Activated naive CD4-positive, alpha-beta T cell treated with anti-CD3 and anti-CD28 coated beads, Interleukin-2, amount 50 U/mL, for 16 hours (primary cell): ENCODE data around the gene ITM2C.

Source experiments
- DNase-seq: peaks from one replicate; pipeline ENCODE4 v3.0.0-alpha.2; 2020

ITM2C gene, protein sequence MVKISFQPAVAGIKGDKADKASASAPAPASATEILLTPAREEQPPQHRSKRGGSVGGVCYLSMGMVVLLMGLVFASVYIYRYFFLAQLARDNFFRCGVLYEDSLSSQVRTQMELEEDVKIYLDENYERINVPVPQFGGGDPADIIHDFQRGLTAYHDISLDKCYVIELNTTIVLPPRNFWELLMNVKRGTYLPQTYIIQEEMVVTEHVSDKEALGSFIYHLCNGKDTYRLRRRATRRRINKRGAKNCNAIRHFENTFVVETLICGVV

DNA sequence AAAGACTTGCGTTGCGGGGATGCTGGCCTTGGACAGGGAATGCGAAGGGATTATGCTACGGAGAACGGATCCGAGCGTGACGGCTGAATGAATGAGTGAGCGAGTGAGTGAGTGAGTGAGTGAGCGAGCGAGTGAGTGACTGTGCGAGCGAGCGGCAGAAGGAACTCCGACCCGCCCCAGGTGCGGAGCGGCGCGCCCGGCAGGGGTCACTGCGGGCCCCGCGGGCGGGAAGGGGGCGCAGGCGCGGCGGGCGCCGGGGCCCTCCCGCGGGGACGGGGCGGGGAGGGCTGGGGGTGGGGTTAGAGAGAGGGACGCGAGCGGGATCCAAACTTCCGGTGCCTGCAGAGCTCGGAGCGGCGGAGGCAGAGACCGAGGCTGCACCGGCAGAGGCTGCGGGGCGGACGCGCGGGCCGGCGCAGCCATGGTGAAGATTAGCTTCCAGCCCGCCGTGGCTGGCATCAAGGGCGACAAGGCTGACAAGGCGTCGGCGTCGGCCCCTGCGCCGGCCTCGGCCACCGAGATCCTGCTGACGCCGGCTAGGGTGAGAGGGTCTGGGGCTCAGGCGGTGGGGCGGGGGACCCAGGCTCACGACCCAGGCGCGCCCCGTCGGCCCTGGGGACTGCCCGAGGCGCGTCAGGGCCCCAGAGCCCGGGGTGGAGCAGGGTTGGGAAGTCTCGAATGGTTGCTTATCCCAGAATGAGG is at the start of gene ITM2C:
ITM2C (plus strand) TSS at position 338 of the 702 bp plus-strand sequence; CDS start at position 422, 84 bp downstream.
- peak; percentile 78 for DNase-seq

DNA sequence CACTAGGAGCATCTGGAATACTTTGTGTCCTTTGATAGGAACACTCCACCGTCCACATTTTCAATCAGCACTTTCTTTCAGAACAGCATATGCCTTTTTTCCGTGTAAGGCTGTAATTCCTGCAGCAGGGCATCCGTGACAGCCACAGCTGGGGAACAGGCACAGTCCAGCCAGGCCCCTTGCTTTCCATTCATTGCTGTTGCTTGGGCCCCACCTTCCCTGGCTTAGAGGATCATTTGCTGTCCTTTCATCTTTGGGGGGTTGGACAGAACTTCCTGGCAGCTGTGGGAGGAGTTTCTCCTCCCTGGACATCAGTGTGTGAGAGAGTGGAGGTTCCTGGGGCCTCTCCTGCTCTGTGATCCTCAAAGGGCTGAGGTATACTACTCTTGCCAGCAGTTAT is 49.7 kb upstream of the ITM2C start:
- DNase-seq = no peak

DNA sequence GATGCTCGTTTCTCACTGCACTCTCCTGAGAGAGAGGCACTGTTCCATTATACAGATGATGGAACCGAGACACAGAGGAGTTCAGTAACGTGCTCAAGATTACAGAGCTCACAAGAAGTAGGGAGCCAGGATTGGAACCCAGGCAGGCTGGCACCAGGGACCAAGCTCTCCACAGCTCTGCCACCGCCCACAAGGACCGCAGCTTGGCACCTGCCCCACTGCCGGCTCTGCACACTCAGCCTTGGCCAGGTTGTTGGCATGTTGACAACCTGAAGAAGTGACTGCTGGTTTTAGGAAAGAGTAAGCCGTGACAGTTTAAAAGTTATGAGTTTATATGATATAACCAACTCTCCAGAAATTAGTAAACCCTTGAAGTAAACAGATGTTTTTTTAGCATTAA is 48.0 kb upstream of the ITM2C start:
- DNase-seq = no peak

DNA sequence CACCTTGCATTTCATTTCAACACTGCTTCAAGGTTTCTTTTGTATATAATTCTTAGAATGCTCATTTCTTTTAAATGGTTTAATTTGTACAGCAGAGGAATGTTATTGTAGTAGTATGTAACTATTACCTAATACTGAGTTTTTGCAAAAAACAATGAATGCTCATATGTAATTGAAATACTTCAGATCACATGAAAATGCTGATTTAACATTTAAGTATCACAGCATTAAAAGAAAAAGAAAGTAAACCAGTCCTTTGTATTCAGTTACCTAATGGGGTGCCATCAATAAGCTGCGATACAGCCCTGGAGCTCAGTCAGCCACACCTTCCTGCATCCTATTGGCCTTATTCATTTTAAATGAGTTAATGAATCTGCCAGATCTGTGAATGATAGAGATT is 45.3 kb upstream of the ITM2C start:
- DNase-seq = no peak

DNA sequence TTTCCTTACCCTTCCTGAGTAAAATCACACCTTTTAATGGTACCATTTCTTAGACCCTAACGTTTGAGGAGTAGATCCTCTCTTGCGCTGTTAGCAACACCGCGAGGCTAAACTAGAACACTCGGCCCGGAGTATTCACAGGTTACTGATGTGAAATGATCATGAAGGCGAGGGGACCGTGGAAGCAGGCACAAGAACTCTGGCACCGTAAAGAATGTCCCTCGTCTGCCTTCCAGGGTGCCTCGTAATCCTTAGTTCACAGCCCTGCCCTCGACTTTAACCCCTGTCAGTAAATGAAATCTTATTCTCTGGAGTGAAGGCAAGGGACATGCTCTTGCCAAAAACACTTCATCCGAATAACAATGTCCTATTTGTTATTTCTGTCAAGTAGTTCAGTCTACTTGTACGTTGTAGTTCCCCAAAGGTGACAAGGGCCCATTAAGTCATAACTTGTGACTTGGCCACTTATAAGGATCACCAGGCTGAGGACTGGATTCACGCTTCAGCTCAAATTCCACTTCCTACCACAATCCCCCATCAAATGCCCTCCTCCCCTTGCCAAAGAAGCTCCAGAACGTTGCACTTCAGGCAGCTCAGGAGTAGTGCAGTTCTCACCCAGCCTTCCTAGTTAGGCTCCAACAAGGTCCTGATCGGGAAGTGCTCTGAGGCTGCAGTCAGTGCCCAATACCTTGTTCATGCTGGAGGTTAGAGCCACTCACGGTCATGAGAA is 43.3 kb upstream of the ITM2C start:
- DNase-seq = no peak

DNA sequence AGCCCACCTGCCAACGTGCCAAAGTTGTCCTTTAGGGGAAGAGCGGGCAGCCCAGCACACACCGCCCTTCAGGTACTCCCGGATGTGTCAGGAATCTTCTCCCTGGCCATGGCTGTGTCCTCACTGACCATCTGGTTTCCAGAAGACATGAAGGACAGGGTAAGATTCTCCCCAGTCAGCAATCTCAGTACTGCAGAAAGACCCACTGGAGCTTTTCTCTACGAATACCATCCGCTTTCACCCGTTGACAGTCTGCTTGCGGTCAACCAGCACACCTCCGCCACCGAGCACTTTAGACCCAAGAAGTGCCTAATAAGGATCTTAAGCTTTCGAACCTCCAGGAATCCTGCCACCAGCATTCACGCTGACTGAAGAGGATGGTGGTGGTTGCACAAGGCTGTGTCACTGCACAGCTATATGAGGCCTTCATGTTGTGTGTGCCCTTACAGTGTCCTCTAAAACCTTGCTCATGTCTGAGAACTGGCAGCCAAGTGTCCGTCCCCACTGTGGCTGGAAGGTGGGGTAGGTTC is 42.7 kb upstream of the ITM2C start:
- no peak for DNase-seq

DNA sequence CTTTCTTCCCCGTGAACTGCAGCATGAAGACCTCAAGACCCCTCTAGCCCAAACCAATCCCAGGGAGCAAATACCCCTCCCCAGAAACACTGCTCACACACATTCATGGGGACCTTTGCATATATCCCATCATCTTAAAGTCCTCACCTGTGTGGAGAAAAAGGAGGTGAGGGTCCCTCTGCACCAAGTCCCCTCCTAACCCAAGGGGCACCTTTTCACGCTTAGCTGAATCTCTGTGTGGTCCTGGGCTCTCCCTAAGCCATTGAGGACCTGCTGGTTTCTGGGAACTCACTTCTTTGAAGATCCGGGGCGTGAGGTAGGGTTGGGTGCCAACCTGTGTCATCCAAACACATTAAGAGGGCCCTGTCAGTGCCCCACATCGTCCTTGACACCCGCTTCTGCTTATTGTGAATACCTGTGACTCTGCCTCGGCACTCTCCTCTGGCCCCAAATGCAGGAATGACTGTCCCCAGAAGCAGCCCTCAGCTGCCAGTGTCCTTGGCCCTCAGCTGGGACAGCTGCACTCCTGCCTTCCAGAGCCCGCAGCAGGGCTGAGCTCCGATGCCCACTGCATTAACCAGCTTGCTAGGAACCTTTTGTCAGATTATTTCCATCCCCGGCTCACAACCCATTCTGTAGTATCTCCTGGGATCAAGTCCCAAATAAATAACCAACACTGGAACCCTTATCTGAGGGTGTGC is 41.3 kb upstream of the ITM2C start:
- no peak for DNase-seq

DNA sequence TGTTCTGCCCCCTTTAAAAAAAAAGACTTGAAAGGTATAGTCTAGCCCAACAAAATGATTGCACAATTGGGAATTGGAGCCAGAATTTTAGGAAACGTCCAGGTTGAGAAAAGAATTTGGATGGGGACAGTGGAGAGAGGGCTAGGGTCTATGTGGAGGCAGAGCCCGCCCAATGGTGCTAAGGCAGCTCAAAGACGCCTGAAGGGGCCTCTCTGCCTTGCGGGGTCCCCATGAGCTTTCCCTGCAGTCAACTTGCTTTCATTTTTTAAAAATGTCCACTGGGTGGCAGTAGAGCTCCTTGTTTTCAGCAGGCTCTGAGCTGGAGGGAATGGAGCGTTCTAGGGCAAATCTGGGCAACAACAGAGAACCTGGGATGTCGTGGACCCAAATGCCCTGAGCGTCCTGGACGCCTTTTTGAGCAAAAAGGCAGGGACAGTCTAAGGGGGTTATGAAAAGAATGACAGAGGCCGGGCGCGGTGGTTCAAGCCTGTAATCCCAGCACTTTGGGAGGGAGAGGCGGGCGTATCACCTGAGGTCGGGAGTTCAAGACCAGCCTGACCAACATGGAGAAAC is 40.2 kb upstream of the ITM2C start:
- peak; percentile 38 for DNase-seq

DNA sequence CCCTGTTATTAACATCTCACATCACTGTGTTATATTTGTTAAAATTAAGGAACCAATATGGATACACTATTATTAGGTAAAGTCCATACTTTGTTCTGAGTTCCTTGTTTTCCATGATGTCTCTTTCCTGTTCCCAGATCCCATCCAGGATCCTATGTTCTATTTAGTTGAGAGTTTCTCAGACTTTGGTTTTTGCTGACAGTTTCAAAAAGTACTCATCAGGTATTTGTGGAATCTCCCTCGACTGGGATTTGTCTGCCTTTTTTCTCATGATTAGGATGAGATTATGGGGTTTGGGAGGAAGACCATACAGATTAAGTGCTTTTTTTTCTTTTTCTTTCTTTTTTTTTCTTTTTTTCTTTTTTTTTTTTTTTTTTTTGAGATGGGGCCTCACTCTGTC is 39.4 kb upstream of the ITM2C start:
- DNase-seq = no peak

DNA sequence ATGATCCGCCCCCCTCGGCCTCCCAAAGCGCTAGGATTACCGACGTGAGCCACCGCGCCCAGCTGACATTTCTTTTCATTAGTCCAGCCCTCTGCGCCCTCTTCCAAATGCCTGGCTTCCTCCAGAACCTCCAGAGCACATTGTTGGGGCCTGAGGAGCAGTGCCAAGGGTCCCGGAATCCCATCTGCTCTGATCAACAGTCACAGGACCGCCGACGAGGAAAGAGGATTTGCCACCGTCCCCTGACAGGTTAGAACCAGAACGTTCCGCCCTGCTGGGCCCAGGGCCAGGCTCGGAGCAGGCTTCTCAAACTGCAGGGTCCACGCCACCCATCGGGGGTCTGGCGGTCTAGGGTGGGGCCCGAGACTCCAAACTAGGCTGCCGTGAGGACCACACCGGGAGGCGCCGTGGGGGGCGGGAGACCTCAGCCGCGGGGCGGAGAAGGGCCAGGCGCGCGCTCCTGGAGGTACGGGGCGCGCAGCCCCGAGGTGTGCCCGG is 36.9 kb upstream of the ITM2C start:
- no peak for DNase-seq

DNA sequence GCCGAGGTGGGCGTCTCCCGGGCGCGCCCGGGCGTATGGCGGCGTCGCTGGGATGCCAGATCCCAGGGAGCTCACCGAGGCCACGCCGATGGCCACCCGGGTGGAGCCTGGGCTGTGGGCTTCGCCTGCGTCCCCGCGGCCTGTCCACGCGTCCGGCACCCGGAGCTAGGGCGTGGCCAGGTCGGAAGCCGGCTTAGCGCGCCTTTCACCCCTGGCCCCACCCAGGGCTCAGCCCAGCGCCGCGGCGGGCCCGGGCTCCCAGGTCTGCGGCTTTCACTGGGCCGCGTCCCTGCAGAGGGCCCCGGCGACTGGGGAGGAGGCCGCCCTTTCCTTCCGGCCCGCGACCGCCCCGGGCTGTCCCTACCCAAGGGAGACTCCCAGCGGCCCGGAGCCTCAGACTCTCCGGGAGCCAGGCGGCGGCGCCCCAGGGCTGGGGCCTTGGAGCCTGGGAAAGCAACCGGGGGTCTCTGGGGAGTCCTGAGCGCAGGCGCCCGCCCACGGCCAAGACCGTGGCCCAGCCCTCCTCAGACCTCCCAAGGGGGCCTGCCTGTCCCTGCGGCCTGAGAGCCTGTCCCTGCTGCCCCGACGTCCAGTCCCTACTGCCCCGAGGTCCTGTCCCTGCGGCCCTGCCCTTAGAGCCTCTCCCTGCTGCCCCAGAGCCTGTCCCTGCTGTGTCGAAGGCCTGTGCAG is 36.3 kb upstream of the ITM2C start:
- no peak for DNase-seq

DNA sequence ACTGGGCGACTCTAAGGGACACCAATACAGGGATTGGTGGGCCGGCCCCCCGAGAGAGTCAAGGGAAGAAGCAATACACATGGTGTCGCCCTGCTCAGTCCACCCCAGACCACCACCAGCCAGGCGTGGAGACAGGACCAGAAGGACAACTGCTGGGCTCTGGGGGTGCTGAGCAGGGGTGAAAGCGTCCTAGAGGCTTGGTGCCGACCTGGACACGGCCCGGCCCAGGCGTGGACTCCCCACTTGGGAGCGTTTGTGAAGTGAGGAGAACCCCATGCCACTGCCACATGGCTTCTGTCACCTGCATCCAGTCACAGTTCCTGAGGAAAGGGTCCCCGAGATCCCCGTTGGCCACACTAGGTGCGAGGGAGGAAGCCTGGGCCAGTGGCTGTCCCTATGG is 35.4 kb upstream of the ITM2C start:
- no peak for DNase-seq

DNA sequence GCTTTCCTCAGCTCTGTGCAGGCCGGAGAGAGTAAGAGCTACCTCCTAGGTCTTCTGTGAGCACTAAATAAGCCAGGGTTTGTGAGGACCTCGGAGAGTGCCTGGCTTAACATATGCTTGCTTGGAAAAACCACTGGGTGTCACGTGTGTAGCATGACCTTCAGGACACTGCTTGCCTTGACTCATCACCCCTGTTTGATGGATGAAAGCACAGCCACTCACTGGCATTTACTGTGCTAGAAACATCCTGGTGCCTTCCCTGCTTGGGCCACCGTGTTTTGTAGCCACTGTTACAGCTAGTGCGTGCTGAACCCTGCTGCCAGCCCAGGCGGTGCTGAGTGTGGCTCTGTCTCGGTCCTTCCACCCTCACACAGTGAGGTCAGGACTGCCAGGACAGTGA is 34.8 kb upstream of the ITM2C start:
- no peak for DNase-seq

DNA sequence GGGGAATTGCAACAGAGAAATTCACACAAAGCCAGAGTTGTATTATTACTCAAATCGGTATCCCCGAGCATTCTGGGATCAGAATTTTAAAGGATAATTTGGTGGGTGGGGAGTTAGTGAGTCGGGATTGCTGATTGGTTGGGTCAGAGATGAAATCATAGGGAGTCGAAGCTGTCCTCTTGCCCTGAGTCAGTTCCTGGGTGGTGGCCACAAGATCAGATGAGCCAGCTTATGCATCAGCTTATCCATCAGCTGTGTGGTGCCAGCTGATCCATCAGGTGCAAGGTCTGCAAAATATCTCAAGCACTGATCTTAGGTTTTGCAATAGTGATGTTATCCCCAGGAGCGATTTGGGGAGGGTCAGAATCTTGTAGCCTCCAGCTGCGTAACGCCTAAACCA is 34.3 kb upstream of the ITM2C start:
- DNase-seq = no peak

DNA sequence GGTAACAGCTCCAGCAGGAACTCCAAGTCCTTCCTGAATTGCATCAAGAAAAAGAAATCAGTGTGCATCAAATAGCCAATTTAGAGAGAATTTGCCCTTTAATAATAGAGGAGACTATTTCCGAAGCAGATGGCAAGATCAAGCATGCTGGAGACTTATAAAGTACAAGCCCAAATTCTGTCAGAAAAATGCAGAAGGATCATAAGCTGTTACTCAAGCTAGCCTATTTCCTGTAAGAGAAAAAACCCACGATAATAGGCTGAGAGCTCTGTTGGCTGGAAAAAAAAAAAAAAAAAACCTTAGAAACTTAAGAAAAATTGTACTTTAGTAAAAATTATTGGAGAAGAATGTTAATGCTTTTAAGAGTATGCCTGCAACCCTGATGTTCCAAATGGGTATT is 24.4 kb upstream of the ITM2C start:
- no peak for DNase-seq

DNA sequence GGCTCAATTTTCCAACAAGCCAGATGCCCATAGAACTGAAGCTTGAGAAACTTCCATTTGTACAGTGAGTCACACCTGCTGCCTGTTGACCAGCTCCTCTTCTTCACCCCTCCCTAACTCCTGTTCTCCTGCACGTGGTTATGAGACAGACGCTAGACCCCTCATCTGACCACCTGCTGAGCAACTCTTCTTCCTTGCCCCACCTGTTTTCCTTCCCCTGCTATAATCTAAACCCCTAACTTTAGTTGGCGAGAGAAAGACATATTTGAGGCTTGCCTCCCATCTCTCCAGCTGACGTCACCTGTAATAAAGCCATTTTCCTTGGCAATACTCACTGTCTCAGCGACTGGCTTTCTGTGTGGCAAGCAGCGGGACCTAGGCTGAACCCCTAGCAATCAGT is 22.3 kb upstream of the ITM2C start:
- no peak for DNase-seq

DNA sequence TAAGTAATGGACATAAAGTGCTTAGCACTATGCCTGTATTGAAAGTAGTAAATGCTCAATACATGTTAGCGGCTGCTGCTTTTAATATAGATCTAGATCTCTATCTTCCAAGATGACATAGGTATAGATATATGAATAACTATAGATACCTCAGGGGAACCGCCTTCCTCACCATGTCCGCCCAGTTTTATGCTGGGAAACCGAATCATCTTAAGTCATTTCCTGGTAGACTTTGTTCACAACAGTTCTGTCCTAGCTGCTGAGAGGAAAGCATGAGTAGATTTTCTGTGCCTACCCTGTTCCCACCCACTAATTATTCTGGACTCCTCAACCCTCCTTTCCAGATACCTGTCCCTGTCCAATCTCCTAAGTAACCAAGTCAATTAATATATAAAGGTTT is 21.6 kb upstream of the ITM2C start:
- no peak for DNase-seq

DNA sequence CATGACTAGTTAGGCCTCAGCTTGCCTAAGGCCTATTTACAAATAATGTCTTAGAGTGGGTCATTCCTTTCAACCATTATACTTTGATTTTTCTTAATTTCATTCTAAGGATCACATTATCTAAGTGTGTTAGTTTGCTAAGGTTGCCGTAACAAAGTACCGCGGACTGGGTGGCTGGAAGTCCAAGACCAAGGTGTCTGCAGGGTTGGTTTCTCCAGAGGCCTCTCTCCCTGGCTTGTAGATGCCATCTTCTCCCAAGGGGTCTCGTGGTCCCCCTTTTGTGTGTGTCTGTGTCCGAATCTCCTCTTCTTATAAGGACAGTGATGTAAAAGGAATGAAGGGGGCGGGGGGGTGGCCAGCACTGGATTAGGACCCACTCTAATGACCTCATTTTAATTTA is 18.4 kb upstream of the ITM2C start:
- DNase-seq = no peak

DNA sequence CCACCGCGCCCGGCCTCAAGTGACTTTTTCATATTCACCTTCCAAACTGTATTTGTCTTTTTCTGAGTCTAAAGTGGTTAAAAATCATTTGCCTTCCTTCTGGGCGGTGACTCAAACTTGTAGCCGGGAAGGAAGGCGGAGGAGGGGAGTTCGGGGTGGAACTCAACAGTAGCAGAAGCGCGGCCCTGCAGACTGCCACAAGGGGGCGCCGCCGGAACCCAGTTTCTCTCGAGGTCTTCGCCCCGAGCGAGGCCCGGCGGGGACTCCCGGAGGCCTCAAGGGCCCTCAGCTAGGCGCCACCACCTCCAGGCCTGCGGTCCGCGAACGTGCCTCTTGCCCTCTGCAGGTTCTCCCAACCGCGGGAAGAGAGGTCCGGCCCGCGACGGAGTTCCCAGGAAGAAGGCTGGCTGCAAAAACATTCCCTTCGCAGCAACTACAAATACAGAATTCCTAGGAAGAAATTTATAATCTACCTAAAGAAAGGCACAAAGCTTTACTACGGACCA is 16.8 kb upstream of the ITM2C start:
- DNase-seq = peak; percentile 90

DNA sequence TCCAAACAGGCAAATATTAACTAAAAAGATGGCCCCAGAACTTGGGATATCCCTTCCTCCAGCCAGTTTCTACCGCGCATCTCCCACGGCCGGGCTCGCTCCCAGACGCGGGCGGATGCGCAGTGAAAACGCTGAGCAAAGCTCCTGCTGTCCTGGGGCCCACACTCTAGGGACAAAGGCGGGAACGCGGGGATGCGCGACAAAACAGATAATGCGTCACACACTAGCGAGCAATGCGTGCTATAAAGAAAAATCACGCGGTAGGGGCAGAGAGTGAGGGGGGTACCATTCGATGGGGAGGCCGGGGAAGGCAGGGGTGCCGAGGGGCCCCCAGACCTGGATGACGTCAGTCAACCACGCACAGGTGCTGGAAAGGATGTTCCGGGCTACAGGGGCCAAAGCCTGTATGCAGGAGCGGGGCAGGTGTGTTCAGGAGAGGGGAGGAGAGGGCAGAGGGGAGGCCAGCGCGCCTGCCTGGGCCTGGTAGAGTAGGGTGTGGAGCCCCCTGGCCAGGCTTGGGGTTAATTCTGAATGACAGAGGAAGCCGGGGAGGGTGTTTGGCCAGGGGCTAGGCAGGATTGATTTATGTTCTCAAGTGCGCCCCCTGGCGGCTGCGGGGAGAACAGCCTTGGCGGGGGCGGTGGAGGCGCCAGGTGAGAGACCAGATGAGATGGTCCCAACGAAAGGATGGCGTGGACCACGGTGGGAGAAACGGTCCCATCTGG is 14.9 kb upstream of the ITM2C start:
- DNase-seq = peak; percentile 72

DNA sequence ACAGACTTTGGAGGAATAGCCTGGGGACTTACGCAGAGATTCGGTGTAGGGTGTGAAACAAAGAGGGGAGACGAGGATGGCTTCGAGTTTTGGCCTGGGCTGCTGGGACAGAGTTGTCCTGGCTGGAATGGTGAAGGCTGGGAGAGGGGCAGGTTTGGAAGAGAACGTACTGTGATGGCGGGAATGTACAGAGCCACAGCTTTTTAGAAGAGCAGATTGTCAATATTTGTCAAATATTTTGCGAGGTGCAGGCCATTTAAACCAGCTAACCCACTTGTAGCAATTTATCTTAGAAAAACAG is 14.4 kb upstream of the ITM2C start:
- no peak for DNase-seq
